Activated T-cell treated with anti-CD3 and anti-CD28 coated beads, Interleukin-2, amount 50 U/mL, for 24 hours (primary cell): ENCODE data around the gene TLR8.

Experiments
- DNase-seq: peaks from one replicate; pipeline ENCODE4 v3.0.0-alpha.2; 2020
- H3K27ac Mint-ChIP-seq: 2 replicates; pipeline ENCODE4 v1.8.0; 2020; ENCODE audit warnings: mild to moderate bottlenecking, mixed read lengths
- H3K27me3 Mint-ChIP-seq: 2 replicates; pipeline ENCODE4 v1.8.0; 2020; ENCODE audit warnings: mixed read lengths
- H3K36me3 Mint-ChIP-seq: 2 replicates; pipeline ENCODE4 v1.8.0; 2020; ENCODE audit warnings: low read depth, mixed read lengths
- H3K4me1 Mint-ChIP-seq: 2 replicates; pipeline ENCODE4 v1.8.0; 2020; ENCODE audit warnings: low read depth, mixed read lengths
- H3K4me3 Mint-ChIP-seq: 2 replicates; pipeline ENCODE4 v1.8.0; 2020; ENCODE audit warnings: mild to moderate bottlenecking, moderate library complexity, mixed read lengths
- H3K9me3 Mint-ChIP-seq: 2 replicates; pipeline ENCODE4 v1.8.0; 2020; ENCODE audit warnings: mixed read lengths

TLR8 gene

GRCh38 chrX:12890467-12890866 is 16.0 kb upstream of the TLR8 start:
- Mint-ChIP-seq H3K36me3 (no peaks in the 10 kb centered on the region), H3K9me3 (peaks cover 5% of the 10 kb centered on the region), H3K27me3 (peaks cover 62% of the 10 kb centered on the region), H3K4me1 (peaks cover 31% of the 10 kb centered on the region), H3K27ac (peak overlapping the region; percentile 75), H3K4me3 (no peak overlapping the region)
- DNase-seq: no peak

GRCh38 chrX:12891171-12891570 is 15.2 kb upstream of the TLR8 start:
- DNase-seq: no peak
- Mint-ChIP-seq H3K27ac (no peak overlapping the region), H3K9me3 (peaks cover 5% of the 10 kb centered on the region), H3K27me3 (peaks cover 59% of the 10 kb centered on the region), H3K4me1 (peaks cover 31% of the 10 kb centered on the region), H3K4me3 (no peak overlapping the region), H3K36me3 (no peaks in the 10 kb centered on the region)

- Mint-ChIP-seq H3K27ac (no peak overlapping the region), H3K4me3 (no peak overlapping the region), H3K4me1 (peaks cover 31% of the 10 kb centered on the region)
Observed at GRCh38 chrX:12891915-12892506, 14.4 kb upstream of the TLR8 start.

GRCh38 chrX:12892716-12893115 is 13.7 kb upstream of the TLR8 start:
- no peak overlapping the region for H3K4me3 Mint-ChIP-seq
- peaks cover 5% of the 10 kb centered on the region for H3K9me3 Mint-ChIP-seq
- peaks cover 55% of the 10 kb centered on the region for H3K27me3 Mint-ChIP-seq
- H3K4me1 Mint-ChIP-seq: peaks cover 31% of the 10 kb centered on the region
- H3K27ac Mint-ChIP-seq: no peak overlapping the region
- no peak for DNase-seq
- H3K36me3 Mint-ChIP-seq: no peaks in the 10 kb centered on the region

More at GRCh38 chrX:12891915-12892506, 14.4 kb upstream of the TLR8 start:
- Mint-ChIP-seq H3K9me3 (peaks cover 5% of the 10 kb centered on the region), H3K27me3 (peaks cover 56% of the 10 kb centered on the region), H3K36me3 (no peaks in the 10 kb centered on the region)
- no peak for DNase-seq

GRCh38 chrX:12894074-12895030 is 12.1 kb upstream of the TLR8 start:
- no peak overlapping the region for H3K27ac Mint-ChIP-seq
- peak; percentile 48 for DNase-seq
- peaks cover 60% of the 10 kb centered on the region for H3K27me3 Mint-ChIP-seq
- peaks cover 35% of the 10 kb centered on the region for H3K4me1 Mint-ChIP-seq
- H3K36me3 Mint-ChIP-seq: no peaks in the 10 kb centered on the region
- peaks cover 5% of the 10 kb centered on the region for H3K9me3 Mint-ChIP-seq
- H3K4me3 Mint-ChIP-seq: no peak overlapping the region

- H3K36me3 Mint-ChIP-seq: no peaks in the 10 kb centered on the region
- H3K4me3 Mint-ChIP-seq: no peak overlapping the region
- peaks cover 62% of the 10 kb centered on the region for H3K27me3 Mint-ChIP-seq
- no peaks in the 10 kb centered on the region for H3K9me3 Mint-ChIP-seq
- peaks cover 21% of the 10 kb centered on the region for H3K4me1 Mint-ChIP-seq
- DNase-seq: no peak
- no peak overlapping the region for H3K27ac Mint-ChIP-seq
Observed at GRCh38 chrX:12895866-12896265, 10.6 kb upstream of the TLR8 start.

GRCh38 chrX:12896935-12897334 is 9.5 kb upstream of the TLR8 start:
- peaks cover 15% of the 10 kb centered on the region for H3K4me1 Mint-ChIP-seq
- no peaks in the 10 kb centered on the region for H3K9me3 Mint-ChIP-seq
- DNase-seq: no peak
- H3K4me3 Mint-ChIP-seq: no peak overlapping the region
- H3K27ac Mint-ChIP-seq: no peak overlapping the region
- peaks cover 62% of the 10 kb centered on the region for H3K27me3 Mint-ChIP-seq
- no peaks in the 10 kb centered on the region for H3K36me3 Mint-ChIP-seq

- Mint-ChIP-seq H3K36me3 (no peaks in the 10 kb centered on the region), H3K9me3 (no peaks in the 10 kb centered on the region), H3K4me1 (peaks cover 11% of the 10 kb centered on the region), H3K27me3 (peaks cover 69% of the 10 kb centered on the region), H3K4me3 (no peak overlapping the region), H3K27ac (no peak overlapping the region)
- no peak for DNase-seq
Observed at GRCh38 chrX:12898073-12898472, 8.3 kb upstream of the TLR8 start.

GRCh38 chrX:12899506-12899905 is 6.9 kb upstream of the TLR8 start:
- H3K4me3 Mint-ChIP-seq: no peak overlapping the region
- DNase-seq: no peak
- no peaks in the 10 kb centered on the region for H3K9me3 Mint-ChIP-seq
- no peak overlapping the region for H3K27ac Mint-ChIP-seq
- H3K4me1 Mint-ChIP-seq: peaks cover 8% of the 10 kb centered on the region
- H3K27me3 Mint-ChIP-seq: peaks cover 65% of the 10 kb centered on the region
- no peaks in the 10 kb centered on the region for H3K36me3 Mint-ChIP-seq

GRCh38 chrX:12901486-12901885 is 4.9 kb upstream of the TLR8 start:
- Mint-ChIP-seq H3K4me1 (peaks cover 8% of the 10 kb centered on the region), H3K4me3 (no peak overlapping the region), H3K27ac (no peak overlapping the region), H3K27me3 (peaks cover 66% of the 10 kb centered on the region), H3K9me3 (no peaks in the 10 kb centered on the region), H3K36me3 (no peaks in the 10 kb centered on the region)
- DNase-seq: peak; percentile 77

- Mint-ChIP-seq H3K4me3 (no peak overlapping the region), H3K27me3 (peaks cover 54% of the 10 kb centered on the region), H3K9me3 (no peaks in the 10 kb centered on the region), H3K4me1 (peaks cover 1% of the 10 kb centered on the region), H3K36me3 (no peaks in the 10 kb centered on the region), H3K27ac (no peak overlapping the region)
- DNase-seq: no peak
Observed at GRCh38 chrX:12903646-12904045, 2.8 kb upstream of the TLR8 start.

- no peak overlapping the region for H3K27ac Mint-ChIP-seq
- no peaks in the 10 kb centered on the region for H3K36me3 Mint-ChIP-seq
- peaks cover 11% of the 10 kb centered on the region for H3K4me1 Mint-ChIP-seq
- no peak overlapping the region for H3K4me3 Mint-ChIP-seq
- DNase-seq: no peak
- H3K27me3 Mint-ChIP-seq: peaks cover 55% of the 10 kb centered on the region
- H3K9me3 Mint-ChIP-seq: no peaks in the 10 kb centered on the region
Observed at GRCh38 chrX:12910423-12911121, 4.2 kb downstream of the TLR8 start.

- Mint-ChIP-seq H3K27me3 (peaks cover 55% of the 10 kb centered on the region), H3K27ac (no peak overlapping the region), H3K4me3 (no peak overlapping the region), H3K9me3 (no peaks in the 10 kb centered on the region), H3K36me3 (no peaks in the 10 kb centered on the region), H3K4me1 (peaks cover 11% of the 10 kb centered on the region)
- no peak for DNase-seq
Observed at GRCh38 chrX:12911122-12911470, 4.7 kb downstream of the TLR8 start.

- Mint-ChIP-seq H3K27ac (no peak overlapping the region), H3K27me3 (peaks cover 67% of the 10 kb centered on the region), H3K4me1 (peaks cover 11% of the 10 kb centered on the region), H3K9me3 (no peaks in the 10 kb centered on the region), H3K36me3 (no peaks in the 10 kb centered on the region), H3K4me3 (no peak overlapping the region)
- DNase-seq: no peak
Observed at GRCh38 chrX:12912791-12913482, 6.5 kb downstream of the TLR8 start.
